ENCODE data around the gene GREB1L.

DNA sequence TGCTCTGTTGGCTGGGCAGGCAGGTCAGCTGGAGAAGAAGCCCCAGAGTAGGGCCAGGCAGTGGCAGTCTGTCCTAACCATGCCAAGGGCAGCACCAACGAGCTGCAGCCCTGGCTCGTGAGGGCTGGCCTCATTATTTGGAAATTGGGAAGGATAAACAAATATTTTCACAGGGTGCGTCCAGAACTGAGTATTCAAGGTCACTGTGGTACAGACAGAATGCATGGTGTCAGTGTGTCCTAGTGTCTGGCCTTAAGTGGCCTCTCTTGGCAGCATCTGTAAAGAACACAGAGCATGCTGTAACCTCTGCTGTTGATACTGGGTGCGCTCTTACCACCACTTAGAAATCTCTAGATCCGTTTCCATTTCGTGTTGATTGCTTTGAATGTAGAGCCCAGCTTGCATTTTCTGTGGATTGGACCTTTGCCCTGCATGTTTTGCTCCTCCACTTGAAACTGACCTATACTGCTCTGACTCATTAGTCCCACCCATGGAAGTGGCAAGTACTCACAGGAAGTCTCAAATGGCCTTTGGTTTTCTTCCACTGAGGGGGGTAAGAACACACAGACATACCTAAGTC, 88.2 kb downstream of the GREB1L start:
- TF ChIP-seq, protein P1, sequence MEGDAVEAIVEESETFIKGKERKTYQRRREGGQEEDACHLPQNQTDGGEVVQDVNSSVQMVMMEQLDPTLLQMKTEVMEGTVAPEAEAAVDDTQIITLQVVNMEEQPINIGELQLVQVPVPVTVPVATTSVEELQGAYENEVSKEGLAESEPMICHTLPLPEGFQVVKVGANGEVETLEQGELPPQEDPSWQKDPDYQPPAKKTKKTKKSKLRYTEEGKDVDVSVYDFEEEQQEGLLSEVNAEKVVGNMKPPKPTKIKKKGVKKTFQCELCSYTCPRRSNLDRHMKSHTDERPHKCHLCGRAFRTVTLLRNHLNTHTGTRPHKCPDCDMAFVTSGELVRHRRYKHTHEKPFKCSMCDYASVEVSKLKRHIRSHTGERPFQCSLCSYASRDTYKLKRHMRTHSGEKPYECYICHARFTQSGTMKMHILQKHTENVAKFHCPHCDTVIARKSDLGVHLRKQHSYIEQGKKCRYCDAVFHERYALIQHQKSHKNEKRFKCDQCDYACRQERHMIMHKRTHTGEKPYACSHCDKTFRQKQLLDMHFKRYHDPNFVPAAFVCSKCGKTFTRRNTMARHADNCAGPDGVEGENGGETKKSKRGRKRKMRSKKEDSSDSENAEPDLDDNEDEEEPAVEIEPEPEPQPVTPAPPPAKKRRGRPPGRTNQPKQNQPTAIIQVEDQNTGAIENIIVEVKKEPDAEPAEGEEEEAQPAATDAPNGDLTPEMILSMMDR (IDR thresholded peaks at IDR 0.05; ENCODE audit: low read length), result no peak
- TF ChIP-seq EZH2 (IDR thresholded peaks at IDR 0.05; ENCODE audit: borderline replicate concordance, low read length), result no peak
